ENCODE results near the gene GOLPH3. TPM values are rescaled to one million over a fixed set of nuclear protein-coding genes. Genes with fewer than 3 reads are reported as not detected.
A peak's percentile ranks its signal among the peaks of the same experiment; 100 is the strongest.

GOLPH3 gene
- total and polyA plus RNA-seq, 2 experiments from 2014 or later: 75.1 to 79.6 TPM

DNA sequence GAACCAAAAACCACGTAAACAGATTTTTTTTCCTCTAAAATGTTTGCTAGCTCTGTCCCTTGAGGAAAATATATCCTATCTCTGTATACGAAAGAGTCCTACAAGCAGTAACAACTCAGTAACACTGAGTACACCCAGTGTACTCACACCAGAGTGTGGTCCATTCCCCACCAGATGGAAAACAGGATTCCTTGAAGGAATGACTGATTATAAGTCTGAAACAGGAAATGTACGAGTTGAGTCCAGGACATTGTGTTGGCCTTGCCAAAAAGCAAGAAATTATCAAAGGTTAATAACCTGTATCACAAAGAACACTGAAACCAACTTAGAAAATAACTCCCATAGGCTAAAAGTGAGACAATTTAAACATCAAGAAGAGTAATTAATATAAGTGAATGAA lies 20.4 kb downstream of the GOLPH3 start:
- Histone ChIP-seq H3K4me1 (ENCODE audit: low read depth) (peaks cover 9% of the 10 kb centered on the region), H3K4me3 (no peak overlapping the region), H3K36me3 (no peaks in the 10 kb centered on the region), H3K27me3 (no peaks in the 10 kb centered on the region), H3K9me3 (ENCODE audit: low read depth) (no peaks in the 10 kb centered on the region), H3K27ac (no peak overlapping the region)
- TF ChIP-seq, protein P1, sequence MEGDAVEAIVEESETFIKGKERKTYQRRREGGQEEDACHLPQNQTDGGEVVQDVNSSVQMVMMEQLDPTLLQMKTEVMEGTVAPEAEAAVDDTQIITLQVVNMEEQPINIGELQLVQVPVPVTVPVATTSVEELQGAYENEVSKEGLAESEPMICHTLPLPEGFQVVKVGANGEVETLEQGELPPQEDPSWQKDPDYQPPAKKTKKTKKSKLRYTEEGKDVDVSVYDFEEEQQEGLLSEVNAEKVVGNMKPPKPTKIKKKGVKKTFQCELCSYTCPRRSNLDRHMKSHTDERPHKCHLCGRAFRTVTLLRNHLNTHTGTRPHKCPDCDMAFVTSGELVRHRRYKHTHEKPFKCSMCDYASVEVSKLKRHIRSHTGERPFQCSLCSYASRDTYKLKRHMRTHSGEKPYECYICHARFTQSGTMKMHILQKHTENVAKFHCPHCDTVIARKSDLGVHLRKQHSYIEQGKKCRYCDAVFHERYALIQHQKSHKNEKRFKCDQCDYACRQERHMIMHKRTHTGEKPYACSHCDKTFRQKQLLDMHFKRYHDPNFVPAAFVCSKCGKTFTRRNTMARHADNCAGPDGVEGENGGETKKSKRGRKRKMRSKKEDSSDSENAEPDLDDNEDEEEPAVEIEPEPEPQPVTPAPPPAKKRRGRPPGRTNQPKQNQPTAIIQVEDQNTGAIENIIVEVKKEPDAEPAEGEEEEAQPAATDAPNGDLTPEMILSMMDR (IDR thresholded peaks at IDR 0.05; ENCODE audit: low read depth, low read length): no peak
- peak in 1 of 2 donors; percentile 75 for DNase-seq (ENCODE audit: low read depth in 1 of 2, low spot score in 1 of 2)

DNA sequence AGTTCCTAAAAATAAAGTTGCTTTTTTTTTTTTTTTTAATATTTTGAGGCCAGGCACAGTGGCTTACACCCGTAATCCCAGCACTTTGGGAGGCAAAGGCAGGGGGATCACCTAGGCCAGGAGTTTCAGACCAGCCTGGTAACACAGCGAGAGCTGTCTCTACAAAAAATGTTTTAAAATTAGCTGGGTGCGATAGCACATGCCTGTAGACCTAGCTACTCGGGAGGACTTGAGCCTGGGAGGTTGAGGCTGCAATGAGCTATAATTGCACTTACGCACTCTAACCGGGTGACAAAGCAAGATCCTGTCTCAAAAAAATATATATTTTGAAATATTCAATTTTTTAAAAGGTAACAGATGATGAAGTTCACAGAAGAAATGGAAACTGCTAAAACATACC lies 22.9 kb downstream of the GOLPH3 start:
- Histone ChIP-seq H3K4me1 (ENCODE audit: low read depth) (peaks cover 31% of the 10 kb centered on the region), H3K27ac (peak overlapping the region; percentile 27), H3K9me3 (ENCODE audit: low read depth) (no peaks in the 10 kb centered on the region), H3K4me3 (no peak overlapping the region), H3K27me3 (no peaks in the 10 kb centered on the region), H3K36me3 (no peaks in the 10 kb centered on the region)
- TF ChIP-seq, protein P1 (IDR thresholded peaks at IDR 0.05; ENCODE audit: low read depth, low read length): no peak
- DNase-seq (ENCODE audit: low read depth in 1 of 2, low spot score in 1 of 2): no peak

DNA sequence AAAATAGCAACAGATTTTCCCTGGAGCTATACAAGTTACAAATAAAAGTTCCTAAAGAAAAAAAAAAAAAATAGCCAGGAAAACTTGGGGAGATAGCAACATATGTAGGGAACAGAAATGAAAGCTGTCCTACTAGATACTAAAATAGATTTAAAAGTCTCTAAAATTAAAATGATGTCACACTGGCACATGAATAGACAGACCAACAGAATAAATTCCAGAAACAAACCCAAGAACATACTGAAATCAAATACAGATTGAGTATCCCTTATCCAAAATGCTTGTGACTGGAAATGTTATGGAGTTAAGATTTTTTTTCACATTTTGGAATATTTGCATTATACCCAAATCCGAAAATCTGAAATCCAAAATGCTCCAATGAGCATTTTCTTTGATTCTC lies 23.8 kb downstream of the GOLPH3 start:
- no peak for DNase-seq (ENCODE audit: low read depth in 1 of 2, low spot score in 1 of 2)
- no peaks in the 10 kb centered on the region for H3K27me3 ChIP-seq
- H3K27ac ChIP-seq: no peak overlapping the region
- H3K4me1 ChIP-seq (ENCODE audit: low read depth): peaks cover 39% of the 10 kb centered on the region
- H3K36me3 ChIP-seq: no peaks in the 10 kb centered on the region
- TF ChIP-seq, protein P1 (IDR thresholded peaks at IDR 0.05; ENCODE audit: low read depth, low read length): no peak
- no peak overlapping the region for H3K4me3 ChIP-seq
- no peaks in the 10 kb centered on the region for H3K9me3 ChIP-seq (ENCODE audit: low read depth)

DNA sequence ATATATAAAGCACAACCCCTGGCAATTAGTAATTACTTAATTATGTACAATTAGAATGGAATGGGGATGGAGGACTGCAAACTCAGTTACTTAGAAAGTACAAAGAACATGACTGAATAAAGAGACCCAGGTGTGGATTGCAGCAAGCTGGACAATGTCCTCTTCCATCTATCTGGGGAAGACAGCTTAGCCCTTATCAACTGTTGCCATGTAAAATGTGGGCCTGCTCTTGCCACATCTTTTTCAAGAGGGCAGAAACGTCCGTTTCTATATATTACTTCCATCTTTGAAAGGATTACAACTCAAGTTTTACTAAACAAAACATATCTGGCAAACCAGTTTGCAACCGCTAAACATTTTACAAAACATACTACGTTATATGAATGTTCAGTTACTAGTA lies 26.2 kb downstream of the GOLPH3 start:
- no peak overlapping the region for H3K4me3 ChIP-seq
- H3K4me1 ChIP-seq (ENCODE audit: low read depth): peaks cover 45% of the 10 kb centered on the region
- no peaks in the 10 kb centered on the region for H3K36me3 ChIP-seq
- TF ChIP-seq, protein P1 (IDR thresholded peaks at IDR 0.05; ENCODE audit: low read depth, low read length): no peak
- H3K27me3 ChIP-seq: no peaks in the 10 kb centered on the region
- no peaks in the 10 kb centered on the region for H3K9me3 ChIP-seq (ENCODE audit: low read depth)
- peak overlapping the region; percentile 18 for H3K27ac ChIP-seq
- peak in 1 of 2 donors; percentile 48 for DNase-seq (ENCODE audit: low read depth in 1 of 2, low spot score in 1 of 2)

DNA sequence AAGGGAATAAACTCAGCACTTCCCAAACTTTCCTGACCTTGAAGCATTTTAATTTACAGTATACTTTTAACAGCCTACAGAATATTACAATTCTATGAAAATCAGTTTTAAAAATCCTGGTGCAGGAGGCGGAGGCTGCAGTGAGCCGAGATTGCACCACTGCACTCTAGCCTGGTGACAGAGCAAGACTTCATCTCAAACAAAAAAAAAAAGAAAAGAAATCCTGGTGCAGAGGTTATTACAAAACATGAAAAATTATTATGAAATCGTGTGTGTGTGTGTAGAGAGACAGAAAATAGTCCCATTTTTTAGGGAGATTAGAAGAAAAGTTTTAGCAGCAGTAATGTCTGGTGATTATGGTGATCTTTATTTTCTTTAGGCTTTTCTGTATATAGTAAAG lies 26.9 kb downstream of the GOLPH3 start:
- peaks cover 45% of the 10 kb centered on the region for H3K4me1 ChIP-seq (ENCODE audit: low read depth)
- peak in 1 of 2 donors; percentile 57 for DNase-seq (ENCODE audit: low read depth in 1 of 2, low spot score in 1 of 2)
- no peaks in the 10 kb centered on the region for H3K27me3 ChIP-seq
- TF ChIP-seq, protein P1 (IDR thresholded peaks at IDR 0.05; ENCODE audit: low read depth, low read length): no peak
- no peaks in the 10 kb centered on the region for H3K9me3 ChIP-seq (ENCODE audit: low read depth)
- H3K27ac ChIP-seq: peak overlapping the region; percentile 18
- no peak overlapping the region for H3K4me3 ChIP-seq
- H3K36me3 ChIP-seq: no peaks in the 10 kb centered on the region

DNA sequence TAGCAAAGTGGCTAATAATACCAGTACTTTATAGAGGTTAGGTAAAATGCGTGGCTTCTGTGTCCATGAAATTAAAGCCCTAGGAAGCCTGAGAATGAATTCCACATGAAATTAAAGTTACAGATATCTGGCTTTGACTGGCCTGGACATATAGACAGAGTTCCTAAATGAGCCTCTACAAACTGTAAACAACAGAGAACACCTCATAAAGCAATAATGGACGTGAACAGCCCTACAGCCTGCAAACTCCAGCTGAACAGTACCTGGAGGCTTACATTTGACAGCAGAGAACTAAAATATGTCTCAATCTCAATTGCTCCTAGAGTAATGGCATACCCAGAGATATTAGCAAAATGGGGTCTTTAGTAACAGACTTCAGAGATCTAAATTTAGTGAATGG lies 28.7 kb downstream of the GOLPH3 start:
- Histone ChIP-seq H3K4me3 (no peak overlapping the region), H3K36me3 (no peaks in the 10 kb centered on the region), H3K9me3 (ENCODE audit: low read depth) (no peaks in the 10 kb centered on the region), H3K4me1 (ENCODE audit: low read depth) (peaks cover 36% of the 10 kb centered on the region), H3K27me3 (no peaks in the 10 kb centered on the region), H3K27ac (peak overlapping the region; percentile 25)
- TF ChIP-seq, protein P1 (IDR thresholded peaks at IDR 0.05; ENCODE audit: low read depth, low read length): no peak
- no peak for DNase-seq (ENCODE audit: low read depth in 1 of 2, low spot score in 1 of 2)

Measured in cardiac muscle cell (in vitro differentiated cells and primary cell).